Neural cell (in vitro differentiated cells): ENCODE measurements around the gene CCL27.

Experiments
- CTCF ChIP-seq: fragments of 450-650 bp; IDR thresholded peaks from 2 replicates; pipeline ENCODE4 v1.5.1; 2014; ENCODE audit warnings: antibody characterized with exemption, mild to moderate bottlenecking, moderate library complexity; ENCODE audit not compliant: poor library complexity, severe bottlenecking
- EP300 ChIP-seq: fragments of 450-650 bp; conservative IDR thresholded peaks from 2 replicates; pipeline ENCODE4 v1.6.1; 2014; ENCODE audit warnings: antibody characterized with exemption, mild to moderate bottlenecking, moderate library complexity; ENCODE audit not compliant: poor library complexity, severe bottlenecking
- EZH2 ChIP-seq: fragments of 200-600, 300-800 bp; shearing (Covaris generic), sonication (generic); IDR thresholded peaks from 2 replicates; pipeline ENCODE4 v1.6.1; 2014; ENCODE audit warnings: antibody characterized with exemption, low read length, borderline replicate concordance, mild to moderate bottlenecking; ENCODE audit not compliant: insufficient read depth, poor library complexity, severe bottlenecking
- POLR2AphosphoS5 ChIP-seq: IDR thresholded peaks from 2 replicates; pipeline ENCODE4 v1.6.1; 2012
- RAD21 ChIP-seq: fragments of 450-650 bp; conservative IDR thresholded peaks from 2 replicates; pipeline ENCODE4 v1.6.1; 2014; ENCODE audit warnings: antibody characterized with exemption, mild to moderate bottlenecking, moderate library complexity

- TF ChIP-seq CTCF = no peak
- no peak for TF ChIP-seq EZH2
- peak; percentile 42 for TF ChIP-seq EP300
- peak; percentile 80 for TF ChIP-seq POLR2AphosphoS5
- TF ChIP-seq RAD21 = peak; percentile 25
Measured at GRCh38 chr9:34637356-34638137, 24.9 kb downstream of the CCL27 start, which contains the start of gene SIGMAR1.
